GM10266 (cell line): Measurements from ENCODE around the gene EBF4.
"Not testable (repeated sequence)": the region's sequence is repeated elsewhere in the genome, so short reads cannot be mapped to it uniquely, and the experiment has no call there.

ENCODE experiments used
- DNase-seq: peaks from one replicate; pipeline ENCODE4 v3.0.0; 2012; ENCODE audit errors: extremely low spot score
- TF ChIP-seq, protein P1 (sequence below): IDR thresholded peaks from 2 replicates; pipeline ENCODE4 v1.5.1; 2012; ENCODE audit warnings: mild to moderate bottlenecking, low read depth; ENCODE audit not compliant: control insufficient read depth, insufficient read depth; ENCODE audit errors: missing control alignments

EBF4 gene

DNA sequence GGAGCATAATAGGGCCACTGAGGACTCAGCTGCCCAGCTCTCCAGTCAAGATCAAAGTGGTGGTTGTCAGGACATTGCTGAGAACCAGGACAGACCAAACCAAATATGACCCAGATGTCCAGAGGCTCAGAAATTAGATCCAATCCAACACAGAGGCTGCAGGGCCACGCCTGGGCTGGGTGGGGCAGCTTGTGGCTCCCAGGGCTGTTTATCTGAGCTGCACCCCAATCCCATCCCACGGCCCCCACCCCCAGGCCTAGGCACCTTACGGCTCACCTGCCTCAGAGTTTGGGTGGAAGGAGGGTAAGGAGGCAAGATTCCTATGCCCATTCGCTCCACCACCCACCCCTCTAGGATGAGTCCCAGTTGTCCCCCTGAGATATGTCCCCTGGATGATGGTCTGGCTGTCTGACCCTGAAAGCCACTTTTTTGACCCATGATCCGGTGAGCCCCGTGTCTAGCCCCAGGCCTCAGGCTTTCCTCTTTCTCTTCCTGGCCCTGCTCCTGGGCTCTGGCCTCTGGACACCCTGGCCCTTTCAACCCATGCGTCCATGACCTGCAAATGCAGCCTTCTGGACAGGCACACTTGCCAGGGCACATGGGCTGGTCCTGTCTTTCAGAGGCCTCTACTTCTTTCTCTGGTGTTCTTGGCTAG lies 67.8 kb downstream of the EBF4 start:
- TF ChIP-seq, protein P1, sequence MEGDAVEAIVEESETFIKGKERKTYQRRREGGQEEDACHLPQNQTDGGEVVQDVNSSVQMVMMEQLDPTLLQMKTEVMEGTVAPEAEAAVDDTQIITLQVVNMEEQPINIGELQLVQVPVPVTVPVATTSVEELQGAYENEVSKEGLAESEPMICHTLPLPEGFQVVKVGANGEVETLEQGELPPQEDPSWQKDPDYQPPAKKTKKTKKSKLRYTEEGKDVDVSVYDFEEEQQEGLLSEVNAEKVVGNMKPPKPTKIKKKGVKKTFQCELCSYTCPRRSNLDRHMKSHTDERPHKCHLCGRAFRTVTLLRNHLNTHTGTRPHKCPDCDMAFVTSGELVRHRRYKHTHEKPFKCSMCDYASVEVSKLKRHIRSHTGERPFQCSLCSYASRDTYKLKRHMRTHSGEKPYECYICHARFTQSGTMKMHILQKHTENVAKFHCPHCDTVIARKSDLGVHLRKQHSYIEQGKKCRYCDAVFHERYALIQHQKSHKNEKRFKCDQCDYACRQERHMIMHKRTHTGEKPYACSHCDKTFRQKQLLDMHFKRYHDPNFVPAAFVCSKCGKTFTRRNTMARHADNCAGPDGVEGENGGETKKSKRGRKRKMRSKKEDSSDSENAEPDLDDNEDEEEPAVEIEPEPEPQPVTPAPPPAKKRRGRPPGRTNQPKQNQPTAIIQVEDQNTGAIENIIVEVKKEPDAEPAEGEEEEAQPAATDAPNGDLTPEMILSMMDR: no peak
- no peak for DNase-seq

DNA sequence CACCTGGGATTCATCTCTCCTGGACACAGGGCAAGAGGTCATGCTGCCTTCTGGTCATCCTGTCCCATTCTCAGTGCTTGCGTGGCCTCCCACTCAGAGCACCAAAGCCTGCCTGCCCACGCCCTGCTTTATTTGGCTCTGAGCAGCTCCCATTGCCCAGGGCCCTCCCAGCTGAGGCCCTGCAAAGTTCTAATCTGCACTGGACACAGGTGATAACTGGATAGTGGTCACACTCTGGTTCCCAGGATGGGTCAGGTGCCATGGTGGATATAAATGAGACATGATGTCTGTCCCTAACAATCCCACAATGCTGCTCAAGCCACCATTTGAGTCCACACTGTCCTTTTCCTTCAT lies 68.3 kb downstream of the EBF4 start:
- no peak for DNase-seq
- TF ChIP-seq, protein P1: no peak

DNA sequence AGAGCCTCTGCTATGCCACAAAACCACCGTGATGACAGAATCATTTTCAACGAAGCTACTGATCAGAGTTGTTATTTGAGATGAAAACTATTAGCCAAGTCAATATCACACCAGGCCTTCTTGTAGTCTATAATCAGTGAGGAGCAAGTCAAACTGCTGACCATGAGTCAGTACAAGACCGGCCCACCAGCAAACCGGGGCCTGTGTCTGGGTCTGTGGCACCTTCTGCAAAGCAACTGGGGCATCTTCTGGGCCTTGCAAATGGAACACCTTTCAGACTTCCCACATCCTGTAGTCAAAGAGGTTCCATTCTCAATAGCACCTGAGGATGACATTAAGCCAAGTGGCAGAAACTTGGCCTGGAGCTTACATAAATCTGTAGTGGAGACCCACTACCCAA lies 69.3 kb downstream of the EBF4 start:
- TF ChIP-seq, protein P1: no peak
- DNase-seq: no peak

DNA sequence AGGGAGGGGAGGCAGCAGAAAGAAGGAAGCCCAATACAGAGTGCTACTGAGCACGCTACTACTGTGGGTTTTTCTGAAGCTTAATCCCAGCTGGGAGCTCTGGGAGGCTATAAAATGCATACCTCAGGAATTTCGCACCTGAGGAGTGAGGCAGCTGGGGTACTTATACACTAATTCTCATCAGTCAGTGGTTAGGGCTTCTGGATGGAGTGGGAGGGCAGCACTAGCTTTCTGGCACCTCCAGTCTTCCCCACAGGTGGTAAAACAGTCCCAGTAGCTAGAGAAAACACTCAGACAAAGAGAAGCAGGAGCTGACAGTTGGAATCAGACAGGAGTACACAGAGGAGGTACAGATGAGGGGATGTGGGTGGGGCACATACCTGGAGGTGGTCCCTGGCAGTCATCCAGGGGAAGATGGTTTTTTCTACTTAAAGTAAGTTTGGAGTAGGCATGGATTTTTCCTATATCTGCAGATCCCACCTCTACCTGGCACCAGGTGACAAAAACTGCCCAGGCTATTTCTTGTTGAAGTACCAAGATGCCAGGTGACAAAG lies 70.1 kb downstream of the EBF4 start:
- no peak for DNase-seq
- TF ChIP-seq, protein P1: no peak

DNA sequence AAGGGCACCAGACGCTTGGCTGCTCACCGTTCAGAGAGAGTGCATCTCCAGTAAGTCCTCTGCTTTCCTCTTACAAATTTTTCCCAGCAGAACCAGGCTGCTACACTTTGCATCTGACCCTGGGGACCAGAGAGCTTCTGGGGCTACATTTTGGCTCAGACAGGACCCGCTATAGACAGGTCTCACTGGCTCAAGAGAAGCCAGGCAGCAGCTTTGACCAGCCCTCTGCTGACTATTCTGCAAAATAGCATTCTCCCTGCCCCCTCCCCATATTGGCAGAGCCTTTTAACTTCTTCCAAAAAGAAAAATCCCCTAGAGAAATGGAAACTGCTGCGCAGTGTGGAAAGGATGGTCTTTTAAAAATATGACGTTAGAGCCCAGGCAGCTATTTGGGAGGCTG lies 70.6 kb downstream of the EBF4 start:
- TF ChIP-seq, protein P1: no peak
- DNase-seq: no peak

DNA sequence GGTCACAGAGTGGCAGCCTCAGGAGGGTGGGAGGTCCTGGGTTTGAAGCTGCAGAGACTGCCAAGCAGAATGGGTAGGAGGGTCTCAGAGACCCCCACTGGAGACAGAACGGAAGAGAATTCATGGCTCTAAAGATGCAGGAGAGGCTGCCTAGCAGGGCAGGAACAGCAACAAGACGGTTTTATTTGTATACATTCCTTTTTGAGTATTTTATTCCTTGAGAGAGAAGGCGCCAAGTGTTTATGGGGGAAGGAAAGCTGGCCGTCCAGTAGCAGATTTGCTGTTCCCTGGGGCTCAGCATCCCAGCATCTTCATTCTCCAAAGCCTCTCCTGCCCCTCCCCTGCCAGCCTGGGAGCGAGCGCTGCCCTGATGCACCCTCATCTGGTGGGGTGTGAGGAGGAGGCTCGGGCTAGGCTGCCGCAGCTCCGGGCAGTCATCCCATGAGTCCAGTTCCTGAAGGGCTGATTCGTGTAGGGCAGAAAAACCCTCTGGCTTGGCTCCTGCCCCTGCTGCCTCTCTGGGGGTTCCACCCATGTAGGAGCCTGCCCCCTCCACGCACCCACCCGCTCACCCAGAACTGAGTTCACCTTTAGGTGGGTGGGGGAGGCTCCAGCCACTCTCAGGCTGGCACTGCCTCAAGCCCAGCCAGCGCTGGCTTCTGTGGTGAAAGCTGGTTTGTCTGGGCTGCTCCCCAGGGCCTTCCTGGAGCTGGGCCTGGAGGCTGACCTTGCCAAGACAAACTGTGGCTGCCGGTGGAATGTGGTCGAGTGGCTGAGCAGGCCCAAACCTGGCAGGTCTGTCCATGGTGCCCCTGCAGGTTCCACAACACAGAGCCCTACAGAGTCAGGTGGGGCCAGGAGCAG lies 75.4 kb downstream of the EBF4 start:
- TF ChIP-seq, protein P1: no peak
- no peak for DNase-seq

DNA sequence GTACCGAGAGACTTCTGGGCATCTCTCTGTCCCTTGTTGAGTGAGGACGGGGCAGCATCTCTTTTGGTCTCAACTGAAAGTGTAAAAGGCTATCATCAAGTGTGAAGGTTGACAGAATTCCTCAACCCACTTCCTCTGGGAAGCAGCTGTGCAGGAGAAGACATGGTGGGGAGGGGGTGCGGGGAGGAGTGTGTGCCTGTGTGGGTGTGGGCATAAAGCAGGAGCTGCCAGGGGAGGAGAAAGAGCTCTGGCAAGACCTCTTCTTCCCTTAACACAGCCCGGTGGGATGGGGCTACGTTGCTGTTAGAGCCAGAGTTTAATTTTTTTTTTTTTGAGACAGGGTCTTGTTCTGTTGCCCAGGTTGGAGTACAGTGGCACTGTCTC lies 76.0 kb downstream of the EBF4 start:
- DNase-seq: no peak
- TF ChIP-seq, protein P1: no peak

DNA sequence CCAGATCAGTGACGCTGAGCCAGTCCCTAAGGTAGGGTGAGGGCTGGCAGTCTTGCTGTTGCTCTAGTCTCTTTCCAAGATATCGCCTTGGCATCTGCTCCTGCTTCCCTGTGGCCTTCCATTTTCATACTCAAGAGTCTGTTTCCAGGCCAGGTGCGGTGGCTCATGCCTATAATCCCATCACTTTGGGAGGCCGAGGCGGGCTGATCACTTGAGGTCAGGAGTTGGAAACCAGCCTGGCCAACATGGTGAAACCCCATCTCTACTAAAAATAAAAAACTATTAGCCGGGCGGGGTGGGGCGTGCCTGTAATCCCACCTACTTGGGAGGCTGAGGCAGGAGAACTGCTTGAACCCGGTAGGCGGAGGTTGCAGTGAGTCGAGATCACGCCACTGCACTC lies 77.5 kb downstream of the EBF4 start:
- not testable (repeated sequence) for DNase-seq
